ENCODE results near the gene KRTAP25-1. TPM values are rescaled to one million over a fixed set of nuclear protein-coding genes. Genes with fewer than 3 reads are reported as not detected.

KRTAP25-1 gene
- polyA plus RNA-seq, 4 donors: not detected

- Histone ChIP-seq H3K9me3 (ENCODE audit: control insufficient read depth in 2 of 2, insufficient read depth in 1 of 2, low read depth in 1 of 2, low read length in 1 of 2) (peaks cover 2 to 3% of the 10 kb centered on the region in 2 donors), H3K27me3 (ENCODE audit: control insufficient read depth in 3 of 3, insufficient read depth in 3 of 3, low read length in 3 of 3) (no peaks in the 10 kb centered on the region), H3K27ac (ENCODE audit: low read depth in 1 of 3, low read length in 2 of 3) (no peak overlapping the region), H3K4me1 (ENCODE audit: control insufficient read depth in 3 of 3, insufficient read depth in 2 of 3, low read depth in 1 of 3, low read length in 2 of 3) (no peaks in the 10 kb centered on the region), H3K36me3 (ENCODE audit: control insufficient read depth in 3 of 3, insufficient read depth in 2 of 3, low read depth in 1 of 3, low read length in 3 of 3) (no peaks in the 10 kb centered on the region), H3K4me3 (ENCODE audit: low read depth in 1 of 3, low read length in 3 of 3) (no peak overlapping the region)
- DNase-seq (no peak), FAIRE-seq (no peak)
Observed at GRCh38 chr21:30326390-30326789, 37.1 kb upstream of the KRTAP25-1 start.

DNA sequence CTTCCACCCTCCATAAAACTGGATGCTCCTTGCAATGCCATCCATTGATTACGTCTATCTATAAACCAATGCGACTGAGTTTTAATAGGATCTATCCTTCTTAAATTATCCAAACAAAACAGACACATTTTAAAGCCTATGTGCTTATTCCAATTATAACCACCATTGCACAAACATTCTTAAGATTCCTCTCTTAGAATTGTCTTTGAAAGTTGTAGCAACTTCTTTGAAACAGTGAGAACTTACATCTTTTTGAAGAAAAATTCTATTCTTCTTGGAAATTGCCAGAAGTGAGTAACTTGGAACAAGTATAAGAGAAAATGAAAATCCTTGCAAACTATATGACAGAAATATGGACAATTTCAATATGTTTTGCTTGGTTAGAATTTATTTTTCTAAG lies 30.9 kb upstream of the KRTAP25-1 start, which contains the start of gene KRTAP26-1:
Gene KRTAP26-1, minus strand, starts transcription at position 101 of the 400 bp plus-strand sequence. CDS start 280 bp downstream, outside the sequence.
- H3K4me1 ChIP-seq (ENCODE audit: control insufficient read depth in 3 of 3, insufficient read depth in 2 of 3, low read depth in 1 of 3, low read length in 2 of 3): no peaks in the 10 kb centered on the region
- no peak within 1 kb of the TSS for H3K27ac ChIP-seq (ENCODE audit: low read depth in 1 of 3, low read length in 2 of 3)
- DNase-seq: no peak
- no peaks in the 10 kb centered on the region for H3K36me3 ChIP-seq (ENCODE audit: control insufficient read depth in 3 of 3, insufficient read depth in 2 of 3, low read depth in 1 of 3, low read length in 3 of 3)
- no peak for FAIRE-seq
- 78 to 89% (median 84%) methylated on average over 2 of the region's 2 CpGs for WGBS, 3 donors
- H3K9me3 ChIP-seq (ENCODE audit: control insufficient read depth in 2 of 2, insufficient read depth in 1 of 2, low read depth in 1 of 2, low read length in 1 of 2): no peaks in the 10 kb centered on the region
- no peak within 1 kb of the TSS for H3K4me3 ChIP-seq (ENCODE audit: low read depth in 1 of 3, low read length in 3 of 3)
- no peaks in the 10 kb centered on the region for H3K27me3 ChIP-seq (ENCODE audit: control insufficient read depth in 3 of 3, insufficient read depth in 3 of 3, low read length in 3 of 3)

DNA sequence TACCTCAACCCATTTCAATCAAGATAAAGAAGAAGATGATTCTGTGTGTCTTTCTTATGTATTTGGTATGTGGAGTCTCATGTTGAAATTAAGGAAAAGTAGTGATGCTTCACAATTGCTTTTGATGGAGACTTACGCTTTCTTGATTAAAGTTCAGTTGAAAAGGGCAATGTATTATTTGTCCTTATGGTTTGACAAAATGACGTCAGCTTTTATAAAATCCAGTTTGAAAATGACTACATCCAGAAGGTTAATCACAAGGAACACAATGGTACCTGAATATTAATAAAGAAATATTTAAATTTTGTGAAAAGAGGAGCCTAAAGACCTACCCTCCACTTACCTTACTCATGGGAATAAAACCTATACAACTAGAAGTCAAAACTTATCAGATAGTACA lies 26.4 kb upstream of the KRTAP25-1 start:
- H3K36me3 ChIP-seq (ENCODE audit: control insufficient read depth in 3 of 3, insufficient read depth in 2 of 3, low read depth in 1 of 3, low read length in 3 of 3): no peaks in the 10 kb centered on the region
- H3K9me3 ChIP-seq (ENCODE audit: control insufficient read depth in 2 of 2, insufficient read depth in 1 of 2, low read depth in 1 of 2, low read length in 1 of 2): no peaks in the 10 kb centered on the region
- DNase-seq (no peak), FAIRE-seq (no peak)
- no peaks in the 10 kb centered on the region for H3K27me3 ChIP-seq (ENCODE audit: control insufficient read depth in 3 of 3, insufficient read depth in 3 of 3, low read length in 3 of 3)
- 85 to 89% (median 85%) methylated on average over 2 of the region's 2 CpGs for WGBS, 3 donors
- no peaks in the 10 kb centered on the region for H3K4me1 ChIP-seq (ENCODE audit: control insufficient read depth in 3 of 3, insufficient read depth in 2 of 3, low read depth in 1 of 3, low read length in 2 of 3)
- no peak overlapping the region for H3K27ac ChIP-seq (ENCODE audit: low read depth in 1 of 3, low read length in 2 of 3)
- H3K4me3 ChIP-seq (ENCODE audit: low read depth in 1 of 3, low read length in 3 of 3): no peak overlapping the region

GRCh38 chr21:30306884-30307283 lies 17.6 kb upstream of the KRTAP25-1 start:
- 77 to 88% (median 79%) methylated on average over 2 of the region's 2 CpGs for WGBS, 3 donors
- no peak for DNase-seq

DNA sequence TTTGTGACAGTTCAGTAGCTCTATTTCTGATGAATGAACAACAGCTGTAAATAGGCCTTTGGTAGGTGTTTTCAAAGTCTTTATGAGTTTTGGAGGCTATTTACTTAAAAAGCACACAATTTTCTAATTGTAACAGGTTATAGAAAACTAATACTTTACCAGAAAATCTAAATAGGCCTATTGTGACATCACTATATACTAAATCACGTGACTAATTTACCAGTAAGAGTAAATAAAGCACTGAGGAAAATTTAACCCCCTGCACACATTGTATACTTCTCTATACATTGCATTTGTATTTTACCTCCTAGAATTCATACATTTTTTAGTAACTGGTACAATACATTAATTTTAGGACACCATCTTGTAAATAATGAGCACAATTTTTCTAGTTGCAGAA lies 15.8 kb upstream of the KRTAP25-1 start:
- DNase-seq (no peak), FAIRE-seq (no peak)
- no peaks in the 10 kb centered on the region for H3K36me3 ChIP-seq (ENCODE audit: control insufficient read depth in 3 of 3, insufficient read depth in 2 of 3, low read depth in 1 of 3, low read length in 3 of 3)
- no peaks in the 10 kb centered on the region for H3K4me1 ChIP-seq (ENCODE audit: control insufficient read depth in 3 of 3, insufficient read depth in 2 of 3, low read depth in 1 of 3, low read length in 2 of 3)
- no peak overlapping the region for H3K27ac ChIP-seq (ENCODE audit: low read depth in 1 of 3, low read length in 2 of 3)
- no peaks in the 10 kb centered on the region for H3K9me3 ChIP-seq (ENCODE audit: control insufficient read depth in 2 of 2, insufficient read depth in 1 of 2, low read depth in 1 of 2, low read length in 1 of 2)
- no peak overlapping the region for H3K4me3 ChIP-seq (ENCODE audit: low read depth in 1 of 3, low read length in 3 of 3)
- no peaks in the 10 kb centered on the region for H3K27me3 ChIP-seq (ENCODE audit: control insufficient read depth in 3 of 3, insufficient read depth in 3 of 3, low read length in 3 of 3)
- WGBS, 3 donors: 3 to 27% (median 10%) methylated on average over 1 of the region's 1 CpG

More at GRCh38 chr21:30306884-30307283, 17.6 kb upstream of the KRTAP25-1 start:
- no peaks in the 10 kb centered on the region for H3K27me3 ChIP-seq (ENCODE audit: control insufficient read depth in 3 of 3, insufficient read depth in 3 of 3, low read length in 3 of 3)
- no peak overlapping the region for H3K27ac ChIP-seq (ENCODE audit: low read depth in 1 of 3, low read length in 2 of 3)
- no peak for FAIRE-seq
- H3K4me1 ChIP-seq (ENCODE audit: control insufficient read depth in 3 of 3, insufficient read depth in 2 of 3, low read depth in 1 of 3, low read length in 2 of 3): no peaks in the 10 kb centered on the region
- no peaks in the 10 kb centered on the region for H3K9me3 ChIP-seq (ENCODE audit: control insufficient read depth in 2 of 2, insufficient read depth in 1 of 2, low read depth in 1 of 2, low read length in 1 of 2)
- no peaks in the 10 kb centered on the region for H3K36me3 ChIP-seq (ENCODE audit: control insufficient read depth in 3 of 3, insufficient read depth in 2 of 3, low read depth in 1 of 3, low read length in 3 of 3)
- no peak overlapping the region for H3K4me3 ChIP-seq (ENCODE audit: low read depth in 1 of 3, low read length in 3 of 3)

- FAIRE-seq: no peak
- no peak within 1 kb of the TSS for H3K27ac ChIP-seq (ENCODE audit: low read depth in 1 of 3, low read length in 2 of 3)
- no peak within 1 kb of the TSS for H3K4me3 ChIP-seq (ENCODE audit: low read depth in 1 of 3, low read length in 3 of 3)
- H3K9me3 ChIP-seq (ENCODE audit: control insufficient read depth in 2 of 2, insufficient read depth in 1 of 2, low read depth in 1 of 2, low read length in 1 of 2): peaks cover 0 to 2% of the 10 kb centered on the region in 2 donors
- H3K4me1 ChIP-seq (ENCODE audit: control insufficient read depth in 3 of 3, insufficient read depth in 2 of 3, low read depth in 1 of 3, low read length in 2 of 3): no peaks in the 10 kb centered on the region
- 25 to 56% (median 31%) methylated on average over 3 of the region's 3 CpGs for WGBS, 3 donors
- H3K36me3 ChIP-seq (ENCODE audit: control insufficient read depth in 3 of 3, insufficient read depth in 2 of 3, low read depth in 1 of 3, low read length in 3 of 3): no peaks in the 10 kb centered on the region
- no peak for DNase-seq
- no peaks in the 10 kb centered on the region for H3K27me3 ChIP-seq (ENCODE audit: control insufficient read depth in 3 of 3, insufficient read depth in 3 of 3, low read length in 3 of 3)
Observed at GRCh38 chr21:30282850-30283249, 6.5 kb downstream of the KRTAP25-1 start, which contains the start of gene KRTAP24-1. KRTAP24-1 (minus strand) TSS chr21:30282950; CDS start chr21:30282932, 18 bp downstream.

- H3K9me3 ChIP-seq (ENCODE audit: control insufficient read depth in 2 of 2, insufficient read depth in 1 of 2, low read depth in 1 of 2, low read length in 1 of 2): no peaks in the 10 kb centered on the region
Observed at GRCh38 chr21:30271611-30272010, 17.7 kb downstream of the KRTAP25-1 start.

DNA sequence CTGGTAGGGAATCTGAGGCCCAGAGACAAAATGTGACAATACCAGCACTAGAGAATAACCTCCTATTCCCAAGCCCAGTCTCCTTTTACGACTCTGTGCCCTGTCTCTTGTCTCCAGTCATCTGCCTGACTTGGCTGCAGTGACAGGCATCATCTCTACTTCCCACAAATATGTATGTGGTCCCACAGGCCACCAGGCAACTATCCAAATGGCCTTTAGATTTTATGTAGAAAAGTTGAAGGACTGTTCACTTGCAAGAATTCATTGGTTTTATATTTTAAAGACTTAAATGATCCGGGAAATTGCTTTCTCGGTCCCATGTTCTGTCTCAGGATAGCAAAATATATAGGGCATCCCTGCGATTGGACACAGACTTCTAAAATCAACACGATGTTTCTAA lies 18.2 kb downstream of the KRTAP25-1 start:
- FAIRE-seq: no peak

More at GRCh38 chr21:30271611-30272010, 17.7 kb downstream of the KRTAP25-1 start:
- H3K27ac ChIP-seq (ENCODE audit: low read depth in 1 of 3, low read length in 2 of 3): no peak overlapping the region
- WGBS, 3 donors: 67 to 88% (median 84%) methylated on average over 1 of the region's 1 CpG
- no peaks in the 10 kb centered on the region for H3K27me3 ChIP-seq (ENCODE audit: control insufficient read depth in 3 of 3, insufficient read depth in 3 of 3, low read length in 3 of 3)
- H3K4me3 ChIP-seq (ENCODE audit: low read depth in 1 of 3, low read length in 3 of 3): no peak overlapping the region
- no peak for FAIRE-seq
- no peaks in the 10 kb centered on the region for H3K36me3 ChIP-seq (ENCODE audit: control insufficient read depth in 3 of 3, insufficient read depth in 2 of 3, low read depth in 1 of 3, low read length in 3 of 3)
- no peaks in the 10 kb centered on the region for H3K4me1 ChIP-seq (ENCODE audit: control insufficient read depth in 3 of 3, insufficient read depth in 2 of 3, low read depth in 1 of 3, low read length in 2 of 3)
- no peak for DNase-seq

More for the DNA sequence above, 18.2 kb downstream of the KRTAP25-1 start:
- H3K36me3 ChIP-seq (ENCODE audit: control insufficient read depth in 3 of 3, insufficient read depth in 2 of 3, low read depth in 1 of 3, low read length in 3 of 3): no peaks in the 10 kb centered on the region
- H3K27ac ChIP-seq (ENCODE audit: low read depth in 1 of 3, low read length in 2 of 3): no peak overlapping the region
- no peaks in the 10 kb centered on the region for H3K4me1 ChIP-seq (ENCODE audit: control insufficient read depth in 3 of 3, insufficient read depth in 2 of 3, low read depth in 1 of 3, low read length in 2 of 3)
- H3K27me3 ChIP-seq (ENCODE audit: control insufficient read depth in 3 of 3, insufficient read depth in 3 of 3, low read length in 3 of 3): no peaks in the 10 kb centered on the region
- H3K9me3 ChIP-seq (ENCODE audit: control insufficient read depth in 2 of 2, insufficient read depth in 1 of 2, low read depth in 1 of 2, low read length in 1 of 2): no peaks in the 10 kb centered on the region
- DNase-seq: no peak
- WGBS, 3 donors: 67 to 80% (median 69%) methylated on average over 5 of the region's 5 CpGs
- H3K4me3 ChIP-seq (ENCODE audit: low read depth in 1 of 3, low read length in 3 of 3): no peak overlapping the region

Data from small intestine (tissue), 7 donors.